ENCODE data around the gene TMEM178B.
"Not testable (repeated sequence)": the region's sequence is repeated elsewhere in the genome, so short reads cannot be mapped to it uniquely, and the experiment has no call there.

TMEM178B gene

GRCh38 chr7:141073173-141073640 lies 657 bp upstream of the TMEM178B start:
- peak in 26 of 56 donors; percentile 7 to 53 (median 35) for DNase-seq

- peak in 34 of 56 donors; percentile 5 to 65 (median 27) for DNase-seq
Observed at GRCh38 chr7:141074162-141074991, 513 bp downstream of the TMEM178B start.

GRCh38 chr7:141074997-141075396 lies 1.1 kb downstream of the TMEM178B start:
- DNase-seq = no peak

GRCh38 chr7:141076377-141076776 lies 2.5 kb downstream of the TMEM178B start:
- peak in 31 of 56 donors; percentile 2 to 73 (median 22) for DNase-seq

GRCh38 chr7:141079219-141079618 lies 5.4 kb downstream of the TMEM178B start:
- DNase-seq = no peak

GRCh38 chr7:141089490-141089889 lies 15.6 kb downstream of the TMEM178B start:
- not testable (repeated sequence) for DNase-seq

GRCh38 chr7:141094336-141095070 lies 20.6 kb downstream of the TMEM178B start:
- no peak for DNase-seq

GRCh38 chr7:141097430-141097829 lies 23.6 kb downstream of the TMEM178B start:
- no peak for DNase-seq

- DNase-seq = no peak
Observed at GRCh38 chr7:141102436-141102835, 28.6 kb downstream of the TMEM178B start.

GRCh38 chr7:141103847-141104429 lies 30.1 kb downstream of the TMEM178B start:
- no peak for DNase-seq

GRCh38 chr7:141113131-141113530 lies 39.3 kb downstream of the TMEM178B start:
- DNase-seq = no peak

- DNase-seq = no peak
Observed at GRCh38 chr7:141114029-141114664, 40.3 kb downstream of the TMEM178B start.

GRCh38 chr7:141115965-141116364 lies 42.1 kb downstream of the TMEM178B start:
- DNase-seq = no peak

GRCh38 chr7:141116661-141117060 lies 42.8 kb downstream of the TMEM178B start:
- DNase-seq = not testable (repeated sequence)

GRCh38 chr7:141118767-141119166 lies 44.9 kb downstream of the TMEM178B start:
- no peak for DNase-seq

- DNase-seq = no peak
Observed at GRCh38 chr7:141119187-141119586, 45.3 kb downstream of the TMEM178B start.

- DNase-seq = no peak
Observed at GRCh38 chr7:141122736-141123135, 48.9 kb downstream of the TMEM178B start.

GRCh38 chr7:141123522-141123921 lies 49.7 kb downstream of the TMEM178B start:
- no peak for DNase-seq

GRCh38 chr7:141126107-141126506 lies 52.2 kb downstream of the TMEM178B start:
- DNase-seq = no peak

- DNase-seq = peak in 8 of 56 donors; percentile 4 to 13 (median 8)
Observed at GRCh38 chr7:141128506-141128905, 54.6 kb downstream of the TMEM178B start.

GRCh38 chr7:141128931-141129330 lies 55.1 kb downstream of the TMEM178B start:
- no peak for DNase-seq

Measured in nucleus accumbens (tissue), 56 donors.